HepG2 (cell line): Measurements from ENCODE around the gene HOXC5.

Experiments used
- CEBPB ChIP-seq: IDR thresholded peaks from 2 replicates; pipeline ENCODE4 v1.6.1; 2011; ENCODE audit warnings: low read depth, low read length, improper control_type of control experiment, borderline replicate concordance
- POLR2A ChIP-seq, 2 experiments: IDR thresholded peaks; 2 replicates each; pipeline ENCODE4 v1.6.1; 2011; ENCODE audit warnings: low read depth in 2 of 2, low read length in 2 of 2, mild to moderate bottlenecking in 1 of 2, moderate library complexity in 1 of 2; ENCODE audit not compliant: insufficient read depth in 1 of 2
- POLR2AphosphoS5 ChIP-seq: IDR thresholded peaks from 2 replicates; pipeline ENCODE4 v1.6.1; 2012; ENCODE audit warnings: low read depth, low read length
- RXRA ChIP-seq: sonication (generic); formaldehyde crosslinking; IDR thresholded peaks from 2 replicates; pipeline ENCODE4 v1.5.1; 2020; ENCODE audit warnings: missing genetic modification reagents
- TAF1 ChIP-seq: sonication (generic); formaldehyde crosslinking; IDR thresholded peaks from 2 replicates; pipeline ENCODE4 v1.4.0; 2020; ENCODE audit warnings: missing genetic modification reagents
- TARDBP ChIP-seq: sonication (generic); formaldehyde crosslinking; IDR thresholded peaks from 2 replicates; pipeline ENCODE4 v1.8.0; 2022; ENCODE audit warnings: mild to moderate bottlenecking, missing genetic modification reagents
- ZNF510 ChIP-seq: sonication (generic); formaldehyde crosslinking; IDR thresholded peaks from 2 replicates; pipeline ENCODE4 v1.4.0; 2020; ENCODE audit warnings: low read depth, mild to moderate bottlenecking, missing genetic modification reagents

DNA sequence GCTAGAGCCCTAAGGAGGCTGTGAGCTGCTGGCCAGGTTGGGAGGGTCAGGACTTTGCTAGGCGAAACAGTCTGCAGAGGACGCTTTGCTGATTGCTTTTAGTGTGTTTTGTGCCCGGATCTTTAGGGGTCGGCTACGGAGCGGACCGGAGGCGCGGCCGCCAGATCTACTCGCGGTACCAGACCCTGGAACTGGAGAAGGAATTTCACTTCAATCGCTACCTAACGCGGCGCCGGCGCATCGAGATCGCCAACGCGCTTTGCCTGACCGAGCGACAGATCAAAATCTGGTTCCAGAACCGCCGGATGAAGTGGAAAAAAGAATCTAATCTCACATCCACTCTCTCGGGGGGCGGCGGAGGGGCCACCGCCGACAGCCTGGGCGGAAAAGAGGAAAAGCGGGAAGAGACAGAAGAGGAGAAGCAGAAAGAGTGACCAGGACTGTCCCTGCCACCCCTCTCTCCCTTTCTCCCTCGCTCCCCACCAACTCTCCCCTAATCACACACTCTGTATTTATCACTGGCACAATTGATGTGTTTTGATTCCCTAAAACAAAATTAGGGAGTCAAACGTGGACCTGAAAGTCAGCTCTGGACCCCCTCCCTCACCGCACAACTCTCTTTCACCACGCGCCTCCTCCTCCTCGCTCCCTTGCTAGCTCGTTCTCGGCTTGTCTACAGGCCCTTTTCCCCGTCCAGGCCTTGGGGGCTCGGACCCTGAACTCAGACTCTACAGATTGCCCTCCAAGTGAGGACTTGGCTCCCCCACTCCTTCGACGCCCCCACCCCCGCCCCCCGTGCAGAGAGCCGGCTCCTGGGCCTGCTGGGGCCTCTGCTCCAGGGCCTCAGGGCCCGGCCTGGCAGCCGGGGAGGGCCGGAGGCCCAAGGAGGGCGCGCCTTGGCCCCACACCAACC, 3.1 kb upstream of the HOXC5 start:
- TF ChIP-seq TARDBP (CRISPR knock-in tag) = no peak
- TF ChIP-seq CEBPB = no peak
- TF ChIP-seq RXRA (CRISPR knock-in tag) = no peak
- TF ChIP-seq ZNF510 = no peak
- TF ChIP-seq TAF1 (CRISPR knock-in tag) = no peak
- no peak for TF ChIP-seq POLR2A (IDR thresholded peaks at IDR 0.05; ENCODE audit: insufficient read depth in 1 of 2, low read depth in 2 of 2, low read length in 2 of 2)
- TF ChIP-seq POLR2AphosphoS5 = no peak
